ENCODE results near the gene RAB11FIP4. TPM values are rescaled to one million over a fixed set of nuclear protein-coding genes. Genes with fewer than 3 reads are reported as not detected.
"Not testable (repeated sequence)": the region's sequence is repeated elsewhere in the genome, so short reads cannot be mapped to it uniquely, and the experiment has no call there.

Gene RAB11FIP4
- total RNA-seq, 2 experiments from 2014 or later: 38.6 to 41.1 TPM

GRCh38 chr17:31374503-31374902 lies 17.0 kb upstream of the RAB11FIP4 start:
- Mint-ChIP-seq H3K27me3 (no peaks in the 10 kb centered on the region), H3K36me3 (ENCODE audit: low read depth) (no peaks in the 10 kb centered on the region), H3K4me1 (peaks cover 17% of the 10 kb centered on the region), H3K27ac (no peak overlapping the region), H3K9me3 (no peaks in the 10 kb centered on the region), H3K4me3 (no peak overlapping the region)
- CTCF ChIA-PET: interaction anchor here (0.6 to 1.9 kb wide), 3 partner anchors 9 to 96 kb away, joined by 3 to 8 read pairs (median 6); no protein-coding TSS in a partner anchor
- DNase-seq: no peak
- POLR2A ChIA-PET: no interaction called here

- no peak overlapping the region for H3K27ac Mint-ChIP-seq
- H3K9me3 Mint-ChIP-seq: no peaks in the 10 kb centered on the region
- ChIA-PET CTCF (interaction anchor here (0.6 to 1.4 kb wide), 2 partner anchors 113 to 139 kb away, joined by 3 to 4 read pairs; no protein-coding TSS in a partner anchor), POLR2A (no interaction called here)
- H3K36me3 Mint-ChIP-seq (ENCODE audit: low read depth): no peaks in the 10 kb centered on the region
- H3K4me3 Mint-ChIP-seq: no peak overlapping the region
- no peaks in the 10 kb centered on the region for H3K27me3 Mint-ChIP-seq
- DNase-seq: no peak
- no peaks in the 10 kb centered on the region for H3K4me1 Mint-ChIP-seq
Measured at GRCh38 chr17:31378638-31379037, 12.8 kb upstream of the RAB11FIP4 start.

- Mint-ChIP-seq H3K27ac (no peak overlapping the region), H3K27me3 (no peaks in the 10 kb centered on the region), H3K36me3 (ENCODE audit: low read depth) (no peaks in the 10 kb centered on the region), H3K4me1 (no peaks in the 10 kb centered on the region), H3K9me3 (no peaks in the 10 kb centered on the region), H3K4me3 (no peak overlapping the region)
- DNase-seq: no peak
- CTCF ChIA-PET: no interaction called here
- POLR2A ChIA-PET: no interaction called here
Measured at GRCh38 chr17:31379597-31380205, 11.8 kb upstream of the RAB11FIP4 start.

- no peak for DNase-seq
- ChIA-PET CTCF (interaction anchor here (0.9 kb wide), 1 partner anchor 13 kb away, joined by 3 read pairs; no protein-coding TSS in a partner anchor), POLR2A (no interaction called here)
- Mint-ChIP-seq H3K36me3 (ENCODE audit: low read depth) (no peaks in the 10 kb centered on the region), H3K27ac (no peak overlapping the region), H3K4me1 (no peaks in the 10 kb centered on the region), H3K9me3 (no peaks in the 10 kb centered on the region), H3K27me3 (no peaks in the 10 kb centered on the region), H3K4me3 (no peak overlapping the region)
Measured at GRCh38 chr17:31381165-31381668, 10.3 kb upstream of the RAB11FIP4 start.

- H3K27me3 Mint-ChIP-seq; H3K4me1 Mint-ChIP-seq; DNase-seq; POLR2A ChIA-PET; H3K36me3 Mint-ChIP-seq (ENCODE audit: low read depth); H3K27ac Mint-ChIP-seq; H3K4me3 Mint-ChIP-seq; H3K9me3 Mint-ChIP-seq: not testable (repeated sequence)
- CTCF ChIA-PET: interaction anchor here (0.6 to 1.1 kb wide), 3 partner anchors 8 to 328 kb away, joined by 3 to 6 read pairs (median 3); no protein-coding TSS in a partner anchor
Measured at GRCh38 chr17:31382668-31383275, 8.7 kb upstream of the RAB11FIP4 start.

GRCh38 chr17:31383488-31383887 lies 8.0 kb upstream of the RAB11FIP4 start:
- POLR2A ChIA-PET; H3K4me3 Mint-ChIP-seq; H3K36me3 Mint-ChIP-seq (ENCODE audit: low read depth); H3K27me3 Mint-ChIP-seq; DNase-seq; H3K4me1 Mint-ChIP-seq; H3K27ac Mint-ChIP-seq; H3K9me3 Mint-ChIP-seq: not testable (repeated sequence)
- CTCF ChIA-PET: interaction anchor here (0.6 to 1.0 kb wide), 2 partner anchors 9 to 446 kb away, joined by 5 to 6 read pairs; no protein-coding TSS in a partner anchor

- no peak for DNase-seq
- Mint-ChIP-seq H3K9me3 (no peaks in the 10 kb centered on the region), H3K27ac (no peak overlapping the region), H3K36me3 (ENCODE audit: low read depth) (no peaks in the 10 kb centered on the region), H3K4me3 (no peak overlapping the region), H3K27me3 (peaks cover 19% of the 10 kb centered on the region), H3K4me1 (peaks cover 4% of the 10 kb centered on the region)
- ChIA-PET CTCF (interaction anchor here (1.6 kb wide), 1 partner anchor 13 kb away, joined by 5 read pairs; no protein-coding TSS in a partner anchor), POLR2A (no interaction called here)
Measured at GRCh38 chr17:31385428-31386285, 5.8 kb upstream of the RAB11FIP4 start.

- Mint-ChIP-seq H3K27me3 (peaks cover 23% of the 10 kb centered on the region), H3K4me1 (peaks cover 7% of the 10 kb centered on the region), H3K36me3 (ENCODE audit: low read depth) (no peaks in the 10 kb centered on the region), H3K4me3 (no peak overlapping the region), H3K9me3 (no peaks in the 10 kb centered on the region), H3K27ac (no peak overlapping the region)
- DNase-seq: no peak
- ChIA-PET POLR2A (no interaction called here), CTCF (no interaction called here)
Measured at GRCh38 chr17:31386542-31387075, 4.9 kb upstream of the RAB11FIP4 start.

- Mint-ChIP-seq H3K9me3 (no peaks in the 10 kb centered on the region), H3K27me3 (peaks cover 27% of the 10 kb centered on the region), H3K4me3 (no peak overlapping the region), H3K36me3 (ENCODE audit: low read depth) (no peaks in the 10 kb centered on the region), H3K27ac (no peak overlapping the region), H3K4me1 (peaks cover 10% of the 10 kb centered on the region)
- no peak for DNase-seq
- POLR2A ChIA-PET: no interaction called here
- CTCF ChIA-PET: interaction anchor here (1.1 kb wide), 1 partner anchor 18 kb away, joined by 3 read pairs; no protein-coding TSS in a partner anchor
Measured at GRCh38 chr17:31387438-31387837, 4.0 kb upstream of the RAB11FIP4 start.

- H3K4me3 Mint-ChIP-seq: no peak overlapping the region
Measured at GRCh38 chr17:31388351-31388750, 3.1 kb upstream of the RAB11FIP4 start.

GRCh38 chr17:31388770-31389656 lies 2.5 kb upstream of the RAB11FIP4 start:
- Mint-ChIP-seq H3K4me1 (peaks cover 13% of the 10 kb centered on the region), H3K4me3 (no peak overlapping the region), H3K9me3 (no peaks in the 10 kb centered on the region), H3K27ac (no peak overlapping the region), H3K36me3 (ENCODE audit: low read depth) (no peaks in the 10 kb centered on the region), H3K27me3 (peaks cover 41% of the 10 kb centered on the region)
- CTCF ChIA-PET: interaction anchor here (0.7 to 2.2 kb wide), 13 partner anchors 12 to 512 kb away, joined by 3 to 25 read pairs (median 4); partner anchors contain the start of gene UTP6
- DNase-seq: peak; percentile 46
- POLR2A ChIA-PET: interaction anchor here (0.7 kb wide), 1 partner anchor 136 kb away, joined by 4 read pairs; no protein-coding TSS in a partner anchor

More at GRCh38 chr17:31388351-31388750, 3.1 kb upstream of the RAB11FIP4 start:
- Mint-ChIP-seq H3K36me3 (ENCODE audit: low read depth) (no peaks in the 10 kb centered on the region), H3K9me3 (no peaks in the 10 kb centered on the region), H3K27ac (no peak overlapping the region), H3K27me3 (peaks cover 36% of the 10 kb centered on the region), H3K4me1 (peaks cover 13% of the 10 kb centered on the region)
- DNase-seq: no peak
- POLR2A ChIA-PET: no interaction called here
- CTCF ChIA-PET: interaction anchor here (1.1 kb wide), 1 partner anchor 19 kb away, joined by 3 read pairs; no protein-coding TSS in a partner anchor
